SU-DHL-6 (cell line): ENCODE results near the gene HAAO.

ENCODE experiments used
- H2AFZ ChIP-seq: fragments of 200-600 bp; sonication (generic); 2 replicates; pipeline ENCODE4 v1.6.1; 2014; ENCODE audit warnings: low read depth, mild to moderate bottlenecking, moderate library complexity, mixed read lengths, antibody characterized with exemption, low read length; ENCODE audit not compliant: severe bottlenecking
- H3F3A ChIP-seq: fragments of 200-600 bp; shearing (Covaris generic); 2 replicates; pipeline ENCODE4 v1.6.0; 2016; ENCODE audit warnings: antibody characterized with exemption, mild to moderate bottlenecking; ENCODE audit not compliant: insufficient read depth
- H3K27ac ChIP-seq: fragments of 200-600 bp; sonication (generic); 2 replicates; pipeline ENCODE4 v1.5.1; 2016; ENCODE audit warnings: low read depth, mild to moderate bottlenecking, low read length, moderate library complexity, mixed read lengths
- H3K27me3 ChIP-seq: fragments of 200-600 bp; sonication (generic), shearing (Covaris generic); 2 replicates; pipeline ENCODE4 v1.6.0; 2014; ENCODE audit warnings: mild to moderate bottlenecking, low read length
- H3K36me3 ChIP-seq: fragments of 200-600 bp; sonication (generic); 2 replicates; pipeline ENCODE4 v1.6.1; 2014; ENCODE audit warnings: mild to moderate bottlenecking, low read length, mixed read lengths
- H3K4me2 ChIP-seq: fragments of 300-600, 200-600 bp; shearing (Covaris generic), sonication (generic); 2 replicates; pipeline ENCODE4 v1.6.0; 2014; ENCODE audit warnings: low read length, low read depth, mild to moderate bottlenecking; ENCODE audit not compliant: poor library complexity, severe bottlenecking
- H3K4me3 ChIP-seq: fragments of 200-600 bp; sonication (generic); 2 replicates; pipeline ENCODE4 v1.5.1; 2014; ENCODE audit warnings: antibody characterized with exemption, low read length, mild to moderate bottlenecking, mixed read lengths; ENCODE audit not compliant: insufficient read depth, poor library complexity, severe bottlenecking
- H3K79me2 ChIP-seq: fragments of 200-600 bp; sonication (generic); 2 replicates; pipeline ENCODE4 v1.6.1; 2014; ENCODE audit warnings: mild to moderate bottlenecking, low read length, moderate library complexity; ENCODE audit not compliant: insufficient read depth
- H3K9ac ChIP-seq: fragments of 200-600 bp; sonication (generic); 2 replicates; pipeline ENCODE4 v1.7.0; 2014; ENCODE audit warnings: mild to moderate bottlenecking, low read length
- H3K9me2 ChIP-seq: fragments of 200-600 bp; sonication (generic); replicated peaks from 2 replicates; pipeline ENCODE4 v1.6.1; 2014; ENCODE audit warnings: low read length; ENCODE audit not compliant: insufficient read depth
- H3K9me3 ChIP-seq: fragments of 200-600 bp; sonication (generic); 2 replicates; pipeline ENCODE4 v1.6.1; 2014; ENCODE audit warnings: low read length, mixed read lengths; ENCODE audit not compliant: insufficient read depth
- H4K20me1 ChIP-seq: fragments of 200-600 bp; sonication (generic); 2 replicates; pipeline ENCODE4 v1.6.1; 2014; ENCODE audit warnings: low read depth, mild to moderate bottlenecking, antibody characterized with exemption, low read length, moderate library complexity, mixed read lengths
- CTCF ChIP-seq: fragments of 200-600 bp; sonication (generic); IDR thresholded peaks from one replicate; pipeline ENCODE4 v1.5.1; 2017; ENCODE audit warnings: antibody characterized with exemption, mild to moderate bottlenecking, low read length, moderate library complexity; ENCODE audit not compliant: insufficient read depth, poor library complexity, severe bottlenecking
- EZH2phosphoT487 ChIP-seq: fragments of 200-600 bp; sonication (generic), shearing (Covaris generic); conservative IDR thresholded peaks from 2 replicates; pipeline ENCODE4 v1.6.1; 2018; ENCODE audit warnings: mild to moderate bottlenecking, antibody characterized with exemption, low read length, moderate library complexity, mixed read lengths

HAAO gene

GRCh38 chr2:42788478-42788793, 3.9 kb downstream of the HAAO start:
- H2AFZ ChIP-seq, result no peak overlapping the region
- H3K27ac ChIP-seq, result no peak overlapping the region
- no peak overlapping the region for H3K9ac ChIP-seq
- H3K9me2 ChIP-seq, result no peaks in the 10 kb centered on the region
- no peaks in the 10 kb centered on the region for H4K20me1 ChIP-seq
- no peak overlapping the region for H3K4me2 ChIP-seq
- TF ChIP-seq CTCF (no peak), EZH2phosphoT487 (no peak)
- H3K4me3 ChIP-seq, result no peak overlapping the region
- H3K9me3 ChIP-seq, result no peaks in the 10 kb centered on the region
- H3K36me3 ChIP-seq, result no peaks in the 10 kb centered on the region
- no peaks in the 10 kb centered on the region for H3F3A ChIP-seq
- no peaks in the 10 kb centered on the region for H3K79me2 ChIP-seq
- no peaks in the 10 kb centered on the region for H3K27me3 ChIP-seq

DNA sequence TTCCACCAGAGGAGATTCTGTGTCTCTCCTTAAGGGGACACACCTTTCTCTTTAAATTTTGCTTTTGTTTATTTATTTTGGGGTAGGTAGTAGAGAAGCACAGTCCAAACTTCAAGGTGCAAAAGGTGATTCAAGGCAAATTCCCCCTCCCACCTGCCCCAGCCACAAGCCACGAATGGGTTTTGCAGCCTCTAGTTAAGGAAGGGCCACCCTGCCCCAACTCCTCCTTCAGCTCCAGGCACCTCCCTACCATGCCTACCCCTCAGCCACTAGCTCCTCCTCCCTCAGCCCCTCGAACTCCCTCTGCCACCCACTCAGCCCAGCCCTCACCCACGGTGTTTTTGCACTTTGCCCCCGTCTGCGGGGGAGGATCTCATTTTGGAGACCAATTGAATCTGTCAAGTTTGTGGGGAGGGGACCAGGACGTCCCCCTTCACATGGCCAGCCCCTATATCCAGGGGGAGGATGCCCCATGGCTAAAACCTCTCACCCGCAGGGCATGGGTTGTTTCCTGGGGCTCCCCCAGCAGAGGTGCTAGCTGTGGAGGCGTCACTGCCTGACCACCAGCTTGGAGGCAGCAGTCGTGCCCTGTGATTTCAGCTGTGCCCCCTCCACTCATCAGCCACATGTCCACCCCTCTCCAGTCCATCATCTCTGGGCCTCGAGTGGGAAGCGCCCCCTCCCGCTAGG, 4.5 kb downstream of the HAAO start:
- H3K9me3 ChIP-seq, result no peaks in the 10 kb centered on the region
- no peaks in the 10 kb centered on the region for H3K27me3 ChIP-seq
- no peak overlapping the region for H2AFZ ChIP-seq
- no peaks in the 10 kb centered on the region for H3K79me2 ChIP-seq
- no peak overlapping the region for H3K27ac ChIP-seq
- H3K9me2 ChIP-seq, result no peaks in the 10 kb centered on the region
- H3F3A ChIP-seq, result no peaks in the 10 kb centered on the region
- no peaks in the 10 kb centered on the region for H3K36me3 ChIP-seq
- no peak overlapping the region for H3K4me2 ChIP-seq
- no peaks in the 10 kb centered on the region for H4K20me1 ChIP-seq
- H3K9ac ChIP-seq, result no peak overlapping the region
- TF ChIP-seq EZH2phosphoT487 (no peak), CTCF (no peak)
- no peak overlapping the region for H3K4me3 ChIP-seq

- H4K20me1 ChIP-seq, result no peaks in the 10 kb centered on the region
- no peaks in the 10 kb centered on the region for H3K27me3 ChIP-seq
- no peak overlapping the region for H3K9ac ChIP-seq
- H3K79me2 ChIP-seq, result no peaks in the 10 kb centered on the region
- no peak for TF ChIP-seq EZH2phosphoT487
- TF ChIP-seq CTCF, result no peak
- H3F3A ChIP-seq, result no peaks in the 10 kb centered on the region
- no peak overlapping the region for H3K27ac ChIP-seq
- H3K4me2 ChIP-seq, result no peak overlapping the region
- no peaks in the 10 kb centered on the region for H3K36me3 ChIP-seq
- no peak overlapping the region for H3K4me3 ChIP-seq
- H2AFZ ChIP-seq, result no peak overlapping the region
- H3K9me2 ChIP-seq, result no peaks in the 10 kb centered on the region
- H3K9me3 ChIP-seq, result no peaks in the 10 kb centered on the region
Observed at GRCh38 chr2:42787424-42787787, 5.0 kb downstream of the HAAO start.
